Suppressor macrophage (primary cell): ENCODE measurements around the gene TANGO2.

Source experiments
- DNase-seq, 4 experiments: peaks; one replicate each; pipeline ENCODE4 v3.0.0-alpha.2; 2020 to 2022

Gene TANGO2

GRCh38 chr22:19996694-19997384, 24.1 kb upstream of the TANGO2 start:
- no peak for DNase-seq

- no peak for DNase-seq
These were observed 23.2 kb upstream of the TANGO2 start for GRCh38 chr22:19997561-19998231.

DNA sequence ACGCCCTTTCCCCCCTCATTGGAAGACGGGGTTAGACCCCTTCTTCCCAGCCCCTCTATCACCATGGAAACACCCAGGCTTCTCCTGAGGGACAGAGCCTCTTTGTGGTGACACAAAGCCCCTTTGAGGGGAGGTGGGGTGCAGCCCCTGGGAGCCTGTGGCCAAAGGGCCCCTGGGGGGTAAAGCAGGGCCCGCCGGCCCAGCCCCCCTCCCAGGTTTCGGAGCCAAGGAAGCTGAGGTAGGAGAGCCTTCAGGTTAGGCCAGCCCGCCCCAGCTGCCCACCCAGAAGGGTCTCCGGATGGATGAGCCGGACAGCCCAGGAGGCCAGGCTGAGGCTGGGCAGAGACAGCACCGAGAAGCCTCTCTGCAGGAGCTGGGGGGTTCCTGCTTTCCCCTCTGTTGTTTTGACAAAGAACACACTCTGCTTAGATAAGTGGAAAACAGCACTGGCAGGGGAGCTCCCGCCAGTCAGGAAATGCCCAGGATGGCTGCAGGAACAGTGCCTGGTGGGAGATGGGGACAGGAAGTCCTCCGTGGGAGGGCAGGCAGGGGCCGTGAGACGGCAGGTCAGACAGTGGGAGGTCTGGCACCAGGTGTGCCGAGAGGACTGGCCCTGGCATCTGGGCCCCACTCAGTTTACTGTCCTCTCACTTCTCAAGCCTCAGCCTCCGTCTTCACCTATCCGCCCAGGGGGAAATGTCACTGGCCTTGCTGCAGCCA, 22.5 kb upstream of the TANGO2 start:
- no peak for DNase-seq

- DNase-seq, result no peak
These were observed 21.7 kb upstream of the TANGO2 start for GRCh38 chr22:19998991-19999820.

GRCh38 chr22:20000246-20001081, 20.4 kb upstream of the TANGO2 start:
- no peak for DNase-seq

DNA sequence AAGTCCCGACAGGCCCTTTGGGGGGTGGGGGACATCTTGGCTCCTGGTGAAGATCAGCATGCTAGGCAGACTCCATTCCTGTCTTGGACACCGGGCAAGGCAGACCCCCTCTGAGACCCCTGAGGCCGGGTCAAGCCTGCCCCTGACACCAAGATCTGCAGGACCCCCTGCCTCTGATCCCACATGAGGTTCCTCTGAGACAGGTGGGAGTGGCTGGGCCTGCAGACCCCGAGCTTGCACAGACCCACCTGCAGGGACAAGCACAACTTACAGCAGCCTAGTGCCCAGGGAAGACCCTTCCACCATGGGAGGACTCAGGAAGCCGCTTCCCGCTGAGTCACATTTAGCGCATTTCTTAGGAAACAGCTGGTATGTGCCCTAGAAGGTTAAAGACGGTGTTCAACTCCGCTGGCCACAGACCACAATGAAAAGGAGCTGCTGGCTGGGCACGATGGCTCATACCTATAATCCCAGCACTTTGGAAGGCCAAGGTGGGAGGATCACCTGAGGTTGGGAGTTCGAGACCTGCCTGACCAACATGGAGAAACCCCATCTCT, 19.8 kb upstream of the TANGO2 start:
- no peak for DNase-seq

GRCh38 chr22:20002128-20002527, 18.8 kb upstream of the TANGO2 start:
- no peak for DNase-seq

GRCh38 chr22:20002636-20003035, 18.3 kb upstream of the TANGO2 start:
- DNase-seq, result no peak

GRCh38 chr22:20003304-20003703, 17.6 kb upstream of the TANGO2 start:
- no peak for DNase-seq

DNA sequence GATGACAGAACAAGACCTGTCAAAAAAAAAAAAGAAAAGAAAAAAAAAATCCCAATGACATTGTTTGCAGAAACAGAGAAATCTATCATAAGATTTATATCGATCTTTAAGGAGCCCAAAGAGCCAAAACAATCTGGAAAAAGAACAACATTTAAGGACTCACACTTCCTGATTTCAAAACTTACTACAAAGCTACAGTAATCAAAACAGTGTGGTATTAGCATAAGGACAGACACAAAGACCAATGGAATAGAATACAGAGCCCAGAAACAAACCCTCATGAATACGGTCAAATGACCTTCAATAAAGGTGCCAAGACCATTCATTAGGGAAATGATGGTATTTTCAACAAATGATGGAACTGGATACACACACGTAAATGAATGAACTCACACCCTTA, 16.4 kb upstream of the TANGO2 start:
- DNase-seq, result no peak

GRCh38 chr22:20008221-20008995, 12.5 kb upstream of the TANGO2 start:
- DNase-seq, result no peak

GRCh38 chr22:20009018-20009491, 11.9 kb upstream of the TANGO2 start:
- DNase-seq, result no peak

GRCh38 chr22:20009582-20010306, 11.2 kb upstream of the TANGO2 start:
- DNase-seq, result no peak

- no peak for DNase-seq
These were observed 10.4 kb upstream of the TANGO2 start for GRCh38 chr22:20010307-20011122.

DNA sequence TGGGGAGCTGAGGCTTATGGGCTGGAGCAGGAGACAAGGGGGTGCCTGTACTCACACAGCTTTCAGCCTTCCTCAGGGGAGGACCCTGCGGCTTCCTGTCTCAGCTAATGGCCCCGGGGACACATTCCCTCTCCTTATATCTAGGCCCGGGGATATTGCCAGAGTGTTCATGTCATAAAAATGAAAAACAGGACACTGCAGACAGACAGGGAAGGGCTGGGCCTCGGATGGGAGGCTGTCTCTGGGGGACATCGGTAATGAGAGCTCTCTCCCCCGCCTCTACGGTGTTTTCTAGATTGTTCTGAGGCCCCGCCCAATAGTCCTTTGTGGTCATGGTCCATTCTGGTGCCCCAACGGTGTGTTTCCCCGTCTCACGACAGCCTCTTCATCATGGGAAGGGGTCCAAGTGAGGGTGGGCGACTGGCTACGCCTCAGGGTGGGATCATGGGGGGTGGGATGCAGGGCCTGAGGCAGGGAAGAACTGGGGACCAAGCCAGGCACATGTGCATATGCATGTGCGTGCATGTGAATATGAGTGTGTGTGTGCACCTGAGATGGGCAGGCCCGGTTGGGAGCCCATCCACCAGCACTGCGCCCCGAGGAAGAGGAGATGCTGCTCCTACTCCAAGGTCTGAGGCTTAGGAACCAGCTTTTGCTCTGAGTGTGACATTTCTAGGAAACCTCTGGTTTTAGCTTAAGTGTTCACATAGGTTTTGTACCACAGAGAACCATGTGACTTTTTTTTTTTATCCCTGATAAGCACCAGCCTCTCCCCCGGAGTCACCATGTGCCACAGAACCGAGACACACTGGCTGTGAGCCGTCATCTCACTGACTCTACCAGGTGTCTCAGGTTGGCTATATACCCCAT, 9.6 kb upstream of the TANGO2 start:
- no peak for DNase-seq

DNA sequence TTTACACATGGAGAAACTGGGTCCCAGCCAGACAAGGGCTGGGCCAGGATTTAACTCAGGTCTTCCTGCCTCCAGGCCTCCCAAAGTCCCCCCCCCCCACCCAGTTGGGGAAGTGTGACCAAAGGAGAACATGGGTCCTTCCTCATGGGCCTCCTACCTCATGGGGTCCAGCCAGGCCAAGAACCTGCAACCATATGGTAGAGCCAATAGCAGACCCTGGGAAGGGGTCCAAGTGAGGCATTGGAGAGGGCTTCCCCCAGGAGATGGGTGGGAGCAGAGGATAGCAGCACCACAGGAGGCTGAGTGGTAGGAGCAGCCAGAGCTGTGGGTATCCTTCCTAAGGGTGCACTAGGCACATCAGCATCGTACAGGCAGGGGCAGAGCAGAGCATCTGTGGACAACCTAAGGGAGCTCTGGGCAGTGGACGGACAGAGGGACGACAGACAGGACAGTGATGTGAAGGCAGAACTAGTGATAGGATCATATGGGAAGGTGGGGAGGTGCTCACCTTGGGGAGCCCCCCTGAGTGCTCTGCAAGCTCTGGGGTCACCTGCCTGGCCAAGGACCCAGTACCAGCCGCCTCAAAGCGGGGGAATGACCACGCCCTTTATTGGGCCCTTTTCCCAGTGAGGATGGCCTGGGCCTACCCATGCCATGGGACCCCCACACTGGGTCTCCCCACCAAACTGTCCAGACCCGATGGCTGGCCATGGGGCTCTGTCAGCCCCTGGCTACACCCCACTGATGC, 8.7 kb upstream of the TANGO2 start:
- DNase-seq, result no peak

DNA sequence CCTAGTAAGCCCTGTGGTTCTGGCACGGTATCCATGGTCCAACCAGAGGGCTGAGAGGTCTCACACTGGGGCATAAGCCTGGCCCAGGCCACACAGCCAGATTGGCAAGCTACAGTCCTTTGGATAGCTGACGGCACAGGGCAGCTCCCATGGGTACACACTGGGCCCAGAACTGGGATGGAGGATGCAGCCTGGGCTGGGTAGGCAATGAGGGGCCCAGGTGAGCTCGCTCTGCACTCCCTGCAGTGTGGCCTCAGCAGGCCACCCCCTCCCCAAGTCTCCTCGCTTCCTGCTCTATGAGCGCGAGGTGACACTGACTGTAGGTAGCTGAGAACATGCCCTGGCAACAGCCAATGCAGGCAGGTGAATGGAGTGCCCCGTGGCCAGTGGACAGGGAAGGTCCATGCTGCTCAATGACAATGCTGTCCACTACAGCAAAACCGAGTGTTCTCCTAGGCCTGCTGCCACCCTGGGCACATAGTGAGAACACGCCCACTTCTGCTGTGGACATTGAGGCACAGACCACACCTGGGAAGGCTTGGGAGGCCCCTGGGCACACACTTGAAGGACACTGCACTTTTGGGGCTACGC, 8.1 kb upstream of the TANGO2 start:
- no peak for DNase-seq
